ENCODE results near the gene CNOT1.

Gene CNOT1

DNA sequence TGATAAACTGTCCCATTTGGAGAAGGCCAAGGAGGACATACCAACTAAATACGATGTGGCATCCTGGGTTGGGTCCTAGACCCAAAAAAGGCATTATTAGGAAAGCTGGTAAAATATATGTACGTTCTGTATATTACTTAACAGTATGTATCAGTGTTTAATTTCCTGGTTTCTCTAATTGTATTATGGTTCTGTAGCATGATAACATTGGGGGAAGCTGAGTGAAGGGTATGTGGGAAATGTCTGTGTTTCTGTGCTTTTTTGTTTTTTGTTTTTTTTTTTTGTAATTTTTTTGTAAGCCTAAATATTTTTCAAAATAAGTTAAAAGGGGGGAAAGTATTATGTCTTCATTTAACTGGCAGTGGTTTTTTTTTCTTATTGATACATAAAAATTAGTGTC, 151.2 kb downstream of the CNOT1 start:
- no peak for DNase-seq

DNA sequence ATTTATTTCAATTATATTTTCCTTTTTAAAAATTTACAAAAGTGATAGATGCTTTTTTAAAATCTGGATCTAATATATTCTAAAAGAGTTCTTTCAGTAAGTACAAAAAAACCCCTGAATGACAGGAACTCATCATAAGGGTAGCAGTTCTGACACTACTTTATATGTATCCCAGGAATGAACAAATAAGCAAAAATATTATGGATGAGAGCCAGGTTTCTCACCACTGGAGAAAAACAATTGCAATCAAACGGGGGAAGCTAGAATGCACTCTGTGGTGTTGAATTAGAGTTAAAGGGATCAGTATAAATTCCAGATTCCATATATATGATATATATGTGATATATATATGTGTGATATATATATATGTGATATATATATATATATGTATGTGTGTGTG, 152.8 kb downstream of the CNOT1 start:
- DNase-seq: no peak

DNA sequence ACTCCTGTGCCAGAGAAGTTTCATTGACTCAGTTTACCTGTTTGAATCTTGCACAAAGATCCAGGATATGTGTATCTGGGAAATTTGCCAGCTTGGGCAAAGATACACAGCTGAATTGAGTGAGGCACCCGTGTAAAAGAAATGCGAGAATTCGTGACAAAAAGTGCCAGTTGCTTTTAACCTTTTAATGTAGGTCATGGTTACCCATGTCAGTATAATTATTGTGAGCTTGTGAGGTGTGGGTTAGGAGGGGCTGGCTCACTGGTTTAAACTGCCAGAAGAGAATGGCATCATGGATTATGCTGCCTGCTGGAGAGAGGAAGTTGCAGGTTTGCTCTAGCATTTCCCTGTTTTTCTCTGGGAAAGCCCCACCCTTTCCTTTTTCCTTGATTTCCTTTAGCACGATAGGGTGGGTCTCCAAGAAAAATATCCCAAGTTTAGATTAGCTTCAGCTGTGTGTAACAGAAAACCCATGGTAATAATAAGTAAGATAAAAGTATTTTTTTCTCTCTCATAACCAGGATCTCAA, 154.5 kb downstream of the CNOT1 start:
- DNase-seq: peak; percentile 61

DNA sequence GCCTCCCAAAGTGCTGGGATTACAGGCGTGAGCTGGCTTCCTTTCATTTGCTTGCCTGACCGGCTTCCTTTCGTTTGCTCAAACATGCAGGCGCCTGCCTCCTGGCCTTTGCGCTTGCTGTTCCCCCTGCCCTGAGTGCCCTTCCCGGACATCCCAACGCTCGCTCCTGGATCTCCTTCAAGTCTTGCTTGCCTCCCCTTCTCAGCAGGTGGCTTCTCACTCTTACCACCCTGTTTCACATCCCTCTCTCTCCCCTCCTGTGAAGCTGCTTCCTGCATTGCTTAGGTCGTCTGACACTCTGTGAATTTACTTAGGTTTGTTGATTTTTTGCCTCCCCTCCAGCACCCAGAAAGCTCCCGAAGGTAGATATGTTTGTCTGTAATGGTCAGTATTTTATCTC, 155.3 kb downstream of the CNOT1 start:
- no peak for DNase-seq

DNA sequence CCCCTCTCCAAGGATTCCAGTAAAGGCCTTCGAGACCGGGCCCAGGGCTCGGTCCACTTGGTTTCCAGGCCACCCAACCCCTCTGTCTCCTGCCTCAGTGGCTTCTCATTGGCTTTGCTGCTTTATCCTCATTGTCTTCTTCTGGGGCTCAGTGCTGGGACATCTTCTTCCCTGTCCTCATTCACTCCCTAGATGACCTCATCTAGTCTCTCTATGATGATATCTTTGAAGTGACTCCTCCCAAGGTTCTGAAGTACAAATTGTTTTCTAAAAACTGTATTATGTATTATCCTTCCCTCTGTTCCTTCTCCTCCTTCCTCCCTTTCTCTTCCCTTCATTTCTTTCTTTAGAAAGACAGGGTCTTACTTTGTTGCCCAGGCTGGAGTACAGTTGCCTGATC, 156.8 kb downstream of the CNOT1 start:
- DNase-seq: no peak

DNA sequence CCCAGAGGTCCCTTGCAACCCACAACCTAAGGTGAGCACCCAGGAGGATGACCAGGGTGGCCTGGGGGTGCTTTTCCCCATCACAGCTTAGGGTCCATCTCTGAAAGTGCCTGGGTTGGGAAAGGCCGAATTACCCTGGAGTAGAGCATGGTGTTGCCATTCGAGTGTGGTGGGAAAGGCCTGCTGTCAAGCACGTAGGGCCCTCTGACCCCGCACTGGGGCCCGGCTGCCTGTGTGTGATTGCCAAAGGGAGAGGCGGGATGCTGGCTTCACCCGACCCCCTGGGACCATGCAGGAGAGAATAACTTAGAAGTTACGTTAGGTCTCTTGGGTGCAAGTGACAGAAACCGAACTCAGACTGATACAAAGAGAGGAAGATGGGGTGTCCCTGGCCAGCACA, 157.4 kb downstream of the CNOT1 start:
- DNase-seq: no peak

DNA sequence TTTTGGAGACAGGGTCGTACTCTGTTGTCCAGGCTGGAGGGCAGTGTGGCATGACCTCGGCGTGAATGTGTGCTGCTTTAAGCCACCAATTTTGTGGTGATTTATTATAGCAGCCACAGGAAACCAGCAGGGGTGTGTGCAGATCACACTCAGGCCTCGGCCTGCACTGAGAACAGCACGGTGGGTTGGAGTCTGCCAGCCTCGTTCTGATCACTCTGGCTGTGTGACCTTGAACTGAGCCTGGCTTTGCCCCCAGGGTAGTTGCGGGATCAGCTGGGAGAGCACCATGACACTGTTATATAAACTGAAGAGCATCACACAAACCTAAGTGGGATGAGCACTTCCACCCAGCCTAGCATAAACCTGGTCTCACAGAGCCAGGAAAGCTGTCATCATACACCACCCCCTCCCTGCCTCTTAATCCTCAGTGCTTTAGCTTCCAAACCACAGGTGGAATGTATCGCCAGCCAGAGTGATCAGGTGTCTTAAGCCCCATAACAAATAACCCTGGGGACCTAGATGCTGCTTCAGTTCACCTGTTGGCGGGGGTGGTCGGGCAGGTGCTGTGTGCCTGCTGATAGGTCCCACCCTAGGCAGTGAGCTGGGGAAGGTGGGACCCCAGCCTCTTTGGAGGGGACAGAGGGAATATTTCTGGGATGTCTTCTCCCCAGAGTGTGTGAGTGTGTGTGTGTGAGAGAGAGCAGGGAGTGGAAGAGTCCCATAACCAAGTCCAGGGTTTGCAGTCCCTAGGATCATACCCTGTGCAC, 158.2 kb downstream of the CNOT1 start:
- no peak for DNase-seq
